Mesothelial cell of epicardium (in vitro differentiated cells): Measurements from ENCODE around the gene EVC. TPM values are rescaled to one million over a fixed set of nuclear protein-coding genes. Genes with fewer than 3 reads are reported as not detected.
"Not testable (repeated sequence)": the region's sequence is repeated elsewhere in the genome, so short reads cannot be mapped to it uniquely, and the experiment has no call there.

Source experiments
- DNase-seq, 2 experiments: peaks; one replicate each; pipeline ENCODE4 v3.0.0; 2021; ENCODE audit warnings: low spot score in 2 of 2; ENCODE audit not compliant: unreplicated experiment in 2 of 2
- H3K27ac Mint-ChIP-seq: 2 replicates; pipeline ENCODE4 v1.8.0; 2021; ENCODE audit warnings: mixed read lengths
- H3K27me3 Mint-ChIP-seq: 2 replicates; pipeline ENCODE4 v1.8.0; 2021; ENCODE audit warnings: low read depth, mixed read lengths
- H3K36me3 Mint-ChIP-seq: 2 replicates; pipeline ENCODE4 v1.8.0; 2021; ENCODE audit warnings: mixed read lengths
- H3K4me1 Mint-ChIP-seq: 2 replicates; pipeline ENCODE4 v1.8.0; 2021; ENCODE audit warnings: mixed read lengths
- H3K4me3 Mint-ChIP-seq: 2 replicates; pipeline ENCODE4 v1.8.0; 2021; ENCODE audit warnings: mild to moderate bottlenecking, moderate library complexity, mixed read lengths
- H3K9me3 Mint-ChIP-seq: 2 replicates; pipeline ENCODE4 v1.8.0; 2021; ENCODE audit warnings: mixed read lengths
- CTCF ChIP-seq: fragments of 200-600 bp; sonication (generic); IDR thresholded peaks from one replicate; pipeline ENCODE4 v1.5.0; 2021; ENCODE audit warnings: antibody characterized with exemption; ENCODE audit not compliant: unreplicated experiment
- total RNA-seq: library from RNA; stranded (reverse); gene quantifications from 3 replicates; pipeline ENCODE4 v1.2.1, GENCODE V29; 2021

Gene EVC
- total RNA-seq, 1 donor from 2014 or later = 51.4 TPM

DNA sequence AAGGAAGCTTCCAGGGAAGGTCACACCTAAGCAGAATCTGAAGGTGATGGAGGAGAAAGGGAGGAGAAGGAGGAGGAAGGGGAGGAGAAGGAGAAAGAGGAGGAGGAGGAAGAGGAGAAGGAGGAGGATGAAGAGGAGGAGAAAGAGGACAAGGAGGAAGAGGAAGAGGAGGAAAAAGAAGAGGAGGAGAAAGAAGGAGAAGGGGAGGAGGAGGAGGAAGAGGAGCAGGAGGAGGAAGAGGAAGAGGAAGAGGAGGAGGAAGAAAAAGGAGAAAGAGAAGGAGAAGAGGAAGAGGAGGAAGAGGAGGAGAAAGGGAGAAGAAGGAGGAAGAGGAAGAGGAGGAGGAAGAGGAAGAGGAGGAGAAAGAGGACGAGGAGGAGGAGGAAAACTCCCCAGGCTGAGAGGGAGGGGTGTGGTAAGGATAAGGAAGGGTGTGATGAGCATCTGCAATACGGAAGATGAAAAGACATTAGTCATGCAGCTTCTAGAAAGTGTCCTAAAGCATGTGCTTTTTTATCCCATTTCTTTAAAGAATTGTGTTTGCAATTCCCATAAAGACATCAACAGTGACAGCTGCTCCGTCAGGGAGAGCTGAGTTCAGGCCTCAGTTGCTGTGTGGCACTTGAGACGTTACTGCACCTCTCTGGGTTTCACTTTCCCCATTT lies 140.8 kb downstream of the EVC start:
- Mint-ChIP-seq H3K27ac (no peak overlapping the region), H3K4me3 (no peak overlapping the region), H3K4me1 (no peaks in the 10 kb centered on the region), H3K36me3 (peaks cover 4% of the 10 kb centered on the region), H3K9me3 (no peaks in the 10 kb centered on the region), H3K27me3 (peaks cover 26% of the 10 kb centered on the region)
- TF ChIP-seq CTCF = no peak
- no peak for DNase-seq

DNA sequence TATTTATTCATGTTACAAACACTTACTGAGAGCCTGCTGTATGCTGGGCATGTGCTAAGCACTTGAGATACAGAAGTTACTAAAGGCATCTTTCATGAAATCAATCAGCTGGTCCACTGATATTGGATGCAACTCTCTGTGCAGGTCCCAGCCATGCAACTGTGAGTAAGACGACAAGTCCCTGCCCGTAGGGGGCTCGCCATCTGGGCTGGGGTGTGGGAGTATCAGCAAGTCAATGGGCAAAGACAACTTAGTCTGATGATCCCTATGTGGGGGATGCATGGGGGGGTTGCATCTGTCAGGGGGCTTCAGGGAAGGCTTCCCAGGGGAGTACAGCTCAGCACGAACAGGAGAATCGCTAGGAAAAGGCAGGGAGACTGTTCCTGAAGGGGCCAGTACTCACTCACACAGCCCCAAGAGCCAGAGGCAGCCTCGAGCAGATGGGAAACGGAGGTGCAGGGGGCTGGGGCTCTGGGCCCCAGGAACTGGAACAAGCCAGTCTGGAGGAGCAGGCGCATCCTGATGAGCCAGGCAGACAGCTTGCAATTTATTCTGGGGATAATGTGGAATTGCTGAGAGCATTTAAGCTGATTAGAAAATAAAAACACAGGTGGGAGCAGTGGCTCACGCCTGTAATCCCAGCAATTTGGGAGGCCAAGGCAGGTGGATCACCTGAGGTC lies 141.7 kb downstream of the EVC start:
- Mint-ChIP-seq H3K27ac (no peak overlapping the region), H3K36me3 (peaks cover 2% of the 10 kb centered on the region), H3K4me3 (no peak overlapping the region), H3K9me3 (no peaks in the 10 kb centered on the region), H3K4me1 (no peaks in the 10 kb centered on the region), H3K27me3 (peaks cover 24% of the 10 kb centered on the region)
- TF ChIP-seq CTCF = no peak
- DNase-seq = no peak

DNA sequence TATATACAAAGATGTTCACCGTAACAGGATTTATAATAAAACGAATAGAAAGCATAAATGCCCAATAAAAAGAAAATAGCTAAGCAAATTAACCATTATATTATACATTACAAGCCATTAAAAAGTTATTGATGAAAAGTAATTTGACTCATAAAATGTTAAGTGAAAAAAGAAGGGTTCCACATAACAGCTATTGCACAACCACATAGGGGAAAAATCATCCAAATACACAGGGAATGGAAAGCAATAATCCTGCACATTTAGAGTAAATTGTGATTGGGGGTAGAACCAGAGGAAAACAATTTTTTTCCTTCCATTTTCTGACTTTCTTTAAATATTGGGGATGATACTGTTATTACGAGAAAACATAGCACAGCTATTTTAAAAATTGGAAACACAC lies 143.9 kb downstream of the EVC start:
- no peak overlapping the region for H3K4me3 Mint-ChIP-seq
- no peak for TF ChIP-seq CTCF
- peaks cover 17% of the 10 kb centered on the region for H3K27me3 Mint-ChIP-seq
- H3K9me3 Mint-ChIP-seq = no peaks in the 10 kb centered on the region
- H3K27ac Mint-ChIP-seq = no peak overlapping the region
- no peaks in the 10 kb centered on the region for H3K4me1 Mint-ChIP-seq
- H3K36me3 Mint-ChIP-seq = no peaks in the 10 kb centered on the region
- DNase-seq = no peak

- not testable (repeated sequence) for H3K36me3 Mint-ChIP-seq, H3K4me3 Mint-ChIP-seq, H3K27me3 Mint-ChIP-seq, H3K9me3 Mint-ChIP-seq, H3K27ac Mint-ChIP-seq, DNase-seq, H3K4me1 Mint-ChIP-seq
Measured at GRCh38 chr4:5856362-5856761, 145.4 kb downstream of the EVC start.

DNA sequence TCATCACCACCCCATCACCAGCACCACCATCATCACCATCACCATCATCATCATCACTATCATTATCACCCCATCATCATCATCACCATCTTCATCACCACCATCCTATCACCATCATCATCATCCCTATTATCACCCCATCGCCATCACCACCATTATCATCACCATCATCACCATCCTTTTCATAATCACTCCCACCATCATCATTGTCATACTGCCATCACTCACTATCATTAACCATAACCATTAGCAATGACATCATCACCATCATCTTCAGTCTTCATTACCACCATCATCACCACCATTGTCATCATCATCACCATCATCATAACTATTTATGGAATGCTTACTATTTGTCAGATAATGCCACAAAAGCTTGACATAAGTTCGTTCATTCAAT lies 146.2 kb downstream of the EVC start:
- H3K36me3 Mint-ChIP-seq = no peaks in the 10 kb centered on the region
- H3K9me3 Mint-ChIP-seq = no peaks in the 10 kb centered on the region
- no peaks in the 10 kb centered on the region for H3K4me1 Mint-ChIP-seq
- no peak for TF ChIP-seq CTCF
- no peak for DNase-seq
- H3K4me3 Mint-ChIP-seq = no peak overlapping the region
- no peak overlapping the region for H3K27ac Mint-ChIP-seq
- H3K27me3 Mint-ChIP-seq = peaks cover 9% of the 10 kb centered on the region

DNA sequence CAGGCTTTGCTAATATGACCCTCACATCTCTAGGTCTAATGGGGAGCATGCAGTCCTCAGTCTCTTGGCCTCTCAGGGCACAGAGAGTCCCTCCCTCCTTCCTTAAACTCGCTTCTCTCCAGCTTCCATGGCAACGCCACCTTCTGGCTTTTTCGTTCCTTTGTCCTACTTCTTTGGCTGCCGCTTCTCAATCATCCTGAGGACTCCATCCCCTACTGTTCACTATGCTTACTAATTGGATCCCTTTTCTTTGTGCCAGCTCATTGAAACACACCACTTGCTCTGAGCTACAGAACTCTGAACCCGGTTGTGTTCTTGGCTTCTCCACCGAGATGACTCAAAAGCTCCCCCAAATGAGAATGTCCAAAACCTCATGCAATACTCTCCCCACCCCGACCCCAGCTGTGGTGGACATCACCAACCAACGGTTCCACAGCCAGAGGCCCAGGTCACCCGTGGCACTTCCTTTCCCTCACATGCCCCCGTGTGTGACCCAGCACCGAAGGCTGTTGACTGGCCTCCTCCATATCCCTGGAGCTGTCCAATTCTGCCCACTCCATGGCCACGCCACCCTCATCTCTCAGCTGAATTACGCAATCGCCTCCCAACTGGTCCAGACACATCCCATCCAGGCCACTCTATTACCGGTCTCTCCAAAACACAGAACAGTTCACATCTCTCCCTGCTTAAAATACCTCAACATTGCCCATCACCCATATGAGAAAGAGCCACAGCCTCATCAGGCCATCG lies 147.2 kb downstream of the EVC start:
- H3K4me3 Mint-ChIP-seq = no peak overlapping the region
- no peak overlapping the region for H3K27ac Mint-ChIP-seq
- no peak for DNase-seq
- H3K36me3 Mint-ChIP-seq = no peaks in the 10 kb centered on the region
- peaks cover 4% of the 10 kb centered on the region for H3K27me3 Mint-ChIP-seq
- H3K9me3 Mint-ChIP-seq = no peaks in the 10 kb centered on the region
- no peak for TF ChIP-seq CTCF
- H3K4me1 Mint-ChIP-seq = no peaks in the 10 kb centered on the region
